GM19239 (cell line): ENCODE results near the gene RANBP10.

Experiments used
- DNase-seq: peaks from one replicate; pipeline ENCODE4 v3.0.0; 2011; ENCODE audit warnings: low spot score; ENCODE audit not compliant: insufficient read length
- FAIRE-seq: peaks from 2 replicates; lab custom pipeline; 2011; peaks lifted over from hg19 to GRCh38; lab: Jason Lieb, UNC

RANBP10 gene

GRCh38 chr16:67723151-67723910 lies 83.0 kb downstream of the RANBP10 start:
- no peak for FAIRE-seq
- no peak for DNase-seq

GRCh38 chr16:67720236-67720635 lies 86.1 kb downstream of the RANBP10 start:
- DNase-seq, result no peak
- FAIRE-seq, result no peak

GRCh38 chr16:67719778-67720144 lies 86.6 kb downstream of the RANBP10 start:
- DNase-seq (no peak), FAIRE-seq (no peak)

DNA sequence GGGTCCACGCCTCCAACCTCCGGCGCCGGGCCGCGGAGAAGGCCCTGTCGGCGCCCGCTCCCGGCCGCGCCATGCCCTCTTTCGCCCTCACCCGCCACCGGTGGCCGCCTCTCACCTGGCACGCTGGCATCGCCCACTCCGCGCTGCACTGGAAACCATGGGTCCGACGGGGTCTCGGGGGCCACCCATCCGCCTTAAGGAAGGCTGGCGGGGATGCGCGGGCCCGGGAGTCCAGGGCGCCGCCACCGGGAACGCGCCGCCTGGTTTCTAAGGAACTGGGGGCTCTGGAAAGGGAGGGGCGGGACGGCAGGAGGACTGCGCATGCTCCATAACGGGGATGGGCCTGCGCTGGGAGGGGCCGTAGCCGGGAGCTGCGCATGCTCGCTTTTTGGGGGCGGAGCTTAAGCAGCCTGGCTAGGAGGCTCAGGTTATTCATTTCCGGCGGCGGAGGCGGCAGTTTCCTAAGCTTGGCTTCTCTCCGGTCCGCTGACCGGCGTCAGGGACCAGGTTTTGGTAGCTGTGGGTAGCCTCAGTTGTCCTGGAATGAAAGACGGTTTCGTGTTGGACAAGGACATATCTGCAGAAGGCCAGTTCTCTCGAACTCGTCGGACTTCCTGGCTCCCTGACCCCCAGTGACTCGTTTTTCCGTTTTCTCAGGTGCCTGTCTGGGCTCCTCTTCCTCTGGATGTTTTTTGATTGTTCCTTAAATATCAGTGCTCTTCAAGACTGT lies 87.1 kb downstream of the RANBP10 start, which contains the start of gene GFOD2:
Gene GFOD2, minus strand, starts transcription at position 269 of the 730 bp plus-strand sequence. CDS start 33,601 bp downstream, outside the sequence.
- peak; percentile 94 for FAIRE-seq
- DNase-seq, result peak; percentile 97

- DNase-seq, result no peak
- FAIRE-seq, result peak; percentile 60
Observed at GRCh38 chr16:67718668-67719047, 87.7 kb downstream of the RANBP10 start.

- FAIRE-seq (no peak), DNase-seq (no peak)
Observed at GRCh38 chr16:67716097-67716496, 90.3 kb downstream of the RANBP10 start.

GRCh38 chr16:67714522-67714921 lies 91.8 kb downstream of the RANBP10 start:
- no peak for FAIRE-seq
- no peak for DNase-seq

GRCh38 chr16:67713647-67714273 lies 92.6 kb downstream of the RANBP10 start:
- DNase-seq (no peak), FAIRE-seq (no peak)

DNA sequence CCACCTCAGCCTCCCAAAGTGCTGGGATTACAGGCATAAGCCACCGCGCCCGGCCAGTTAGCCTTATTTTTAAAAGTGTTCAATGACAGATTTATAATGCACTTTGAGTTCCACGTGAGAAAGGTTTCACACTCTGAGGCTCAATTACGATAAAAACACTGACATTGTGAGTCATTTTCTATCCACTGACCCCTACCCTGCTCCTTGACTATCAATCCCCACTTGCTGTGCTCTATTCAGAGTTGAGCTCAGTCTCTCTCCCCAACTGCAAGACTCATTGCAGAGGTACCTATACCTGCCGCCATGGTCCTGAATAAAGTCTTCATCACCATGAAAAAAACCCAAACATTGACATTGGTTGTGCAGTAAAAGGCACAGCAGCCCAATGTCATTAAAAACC lies 95.8 kb downstream of the RANBP10 start:
- FAIRE-seq, result no peak

DNA sequence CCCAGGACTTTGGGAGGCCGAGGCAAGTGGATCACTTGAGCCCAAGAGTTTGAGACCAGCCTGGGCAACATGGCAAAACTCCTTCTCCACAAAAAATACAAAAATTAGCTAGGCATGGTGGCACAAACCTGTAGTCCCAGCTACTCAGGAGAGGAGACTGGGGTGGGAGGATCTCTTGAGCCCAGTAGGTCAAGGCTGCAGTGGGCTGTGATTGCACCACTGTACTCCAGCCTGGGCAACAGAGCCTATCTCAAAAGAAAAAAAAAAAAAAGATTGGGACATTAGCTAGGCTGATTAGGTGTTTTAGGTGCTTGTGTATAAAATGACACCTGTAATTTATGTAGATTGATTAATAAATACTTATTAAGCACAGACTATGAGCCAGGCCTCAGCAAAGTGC lies 97.3 kb downstream of the RANBP10 start:
- no peak for DNase-seq
- no peak for FAIRE-seq

More for the DNA sequence above, 95.8 kb downstream of the RANBP10 start:
- no peak for DNase-seq

- DNase-seq (no peak), FAIRE-seq (no peak)
Observed at GRCh38 chr16:67708368-67708771, 98.0 kb downstream of the RANBP10 start.

GRCh38 chr16:67707790-67708189 lies 98.6 kb downstream of the RANBP10 start:
- no peak for DNase-seq
- FAIRE-seq, result no peak

DNA sequence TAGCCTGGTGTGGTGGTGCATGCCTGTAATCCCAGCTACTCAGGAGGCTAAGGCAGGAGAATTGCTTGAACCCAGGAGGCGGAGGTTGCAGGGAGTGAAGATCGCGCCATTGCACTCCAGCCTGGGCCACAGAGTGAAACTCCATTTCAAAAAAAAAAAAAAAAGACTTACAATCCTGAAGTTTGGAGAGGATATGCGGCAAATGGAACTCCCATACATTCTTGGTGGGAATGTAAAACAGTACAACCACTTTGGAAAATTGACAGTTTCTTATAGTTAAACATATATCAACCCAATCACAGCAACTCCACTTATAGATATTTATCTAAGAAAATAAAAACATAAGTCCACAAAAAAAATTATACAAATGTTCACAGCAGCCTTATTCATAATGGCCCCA lies 99.2 kb downstream of the RANBP10 start:
- FAIRE-seq (no peak), DNase-seq (no peak)

GRCh38 chr16:67704110-67704509 lies 102.2 kb downstream of the RANBP10 start:
- DNase-seq, result no peak
- no peak for FAIRE-seq

- DNase-seq, result no peak
- no peak for FAIRE-seq
Observed at GRCh38 chr16:67703626-67704025, 102.7 kb downstream of the RANBP10 start.

GRCh38 chr16:67702130-67702529 lies 104.2 kb downstream of the RANBP10 start:
- no peak for FAIRE-seq

DNA sequence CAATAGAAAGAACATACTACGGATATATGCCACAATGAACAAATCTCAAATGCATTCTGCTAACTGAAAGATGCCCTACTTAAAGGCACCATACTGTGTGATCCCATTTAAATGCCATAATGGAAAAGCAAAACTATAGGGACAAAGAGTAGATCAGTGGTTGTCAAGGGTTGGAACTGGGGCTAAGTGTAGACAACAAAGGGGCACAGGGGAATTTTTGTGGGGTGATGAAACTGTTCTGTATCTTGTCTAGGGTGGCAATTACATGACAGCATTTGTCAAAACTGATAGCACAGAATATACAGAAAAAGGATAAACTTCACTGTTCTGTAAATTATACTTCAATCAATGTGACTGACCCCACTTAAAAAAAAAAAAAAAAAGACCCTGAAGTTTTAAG lies 104.9 kb downstream of the RANBP10 start:
- no peak for DNase-seq
- no peak for FAIRE-seq

More at GRCh38 chr16:67702130-67702529, 104.2 kb downstream of the RANBP10 start:
- DNase-seq, result no peak

GRCh38 chr16:67699265-67699664 lies 107.1 kb downstream of the RANBP10 start:
- FAIRE-seq (no peak), DNase-seq (no peak)

GRCh38 chr16:67697422-67698185 lies 108.8 kb downstream of the RANBP10 start:
- DNase-seq (no peak), FAIRE-seq (no peak)

GRCh38 chr16:67694611-67695010 lies 111.7 kb downstream of the RANBP10 start:
- FAIRE-seq (no peak), DNase-seq (no peak)
